ENCODE data around the gene FTO. TPM values are rescaled to one million over a fixed set of nuclear protein-coding genes. Genes with fewer than 3 reads are reported as not detected.

The FTO gene
- total and polyA plus RNA-seq, 2 of the 8 experiments (the other 6 are each of a cell fraction or from before 2014, with no cell fraction given): 34.5 to 59.8 TPM

DNA sequence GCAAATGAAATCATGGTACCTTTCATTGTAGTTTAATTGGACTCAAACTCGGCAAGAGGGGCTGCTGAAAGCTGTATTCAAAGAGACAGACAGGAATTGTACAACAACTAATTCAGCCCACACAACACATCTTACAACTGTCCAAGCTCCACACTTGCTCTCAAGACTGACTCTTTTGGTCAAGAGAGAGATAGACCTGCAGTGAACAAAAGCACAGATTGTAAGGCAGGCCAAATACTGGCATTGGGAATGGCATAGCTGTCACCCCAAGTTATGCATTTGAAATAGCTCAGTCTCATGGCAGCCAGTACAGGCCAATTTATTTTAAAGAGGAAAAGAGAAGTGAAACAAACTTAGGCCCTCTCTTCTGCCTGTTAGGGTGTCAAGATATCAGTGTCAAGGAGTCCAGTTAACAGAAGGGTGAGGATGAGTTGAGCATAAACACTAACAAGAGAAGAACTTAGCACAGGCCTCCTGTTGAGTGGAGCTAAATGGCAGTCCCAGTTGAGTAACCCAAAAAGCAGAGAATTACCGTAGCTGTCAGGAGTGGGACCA lies 366.9 kb downstream of the FTO start:
- no peak overlapping the region for H3K4ac ChIP-seq (replicated peaks; ENCODE audit: insufficient read length, low read depth, low read length)
- CTCF ChIA-PET (ENCODE audit: partially characterized antibody): interaction anchor here (0.7 kb wide), 1 partner anchor 509 kb away, joined by 3 read pairs; no protein-coding TSS in a partner anchor
- no peak overlapping the region for H4K5ac ChIP-seq (ENCODE audit: insufficient read length, low read depth, low read length)
- H2BK120ac ChIP-seq (replicated peaks; ENCODE audit: low read depth, low read length): no peak overlapping the region
- no peaks in the 10 kb centered on the region for H3K36me3 ChIP-seq (ENCODE audit: control insufficient read depth in 2 of 4, insufficient read depth in 4 of 4, low read length in 3 of 4)
- H2BK12ac ChIP-seq (ENCODE audit: low read depth, low read length): no peak overlapping the region
- H3K23me2 ChIP-seq (ENCODE audit: low read depth, low read length): no peaks in the 10 kb centered on the region
- no peak for DNase-seq (ENCODE audit: low read depth in 1 of 2, low spot score in 2 of 2)
- no peak overlapping the region for H3K4me2 ChIP-seq (ENCODE audit: insufficient read depth in 1 of 2, low read depth in 2 of 2, low read length in 2 of 2)
- no peak overlapping the region for H3K14ac ChIP-seq (ENCODE audit: insufficient read length)
- no peaks in the 10 kb centered on the region for H3K79me1 ChIP-seq (ENCODE audit: low read depth, low read length)
- H3K27ac ChIP-seq (ENCODE audit: low read depth, low read length): no peak overlapping the region
- H4K20me1 ChIP-seq (replicated peaks in 1 of 2; ENCODE audit: control insufficient read depth in 1 of 2, insufficient read depth in 2 of 2, low read length in 2 of 2): no peaks in the 10 kb centered on the region
- H3K56ac ChIP-seq (replicated peaks; ENCODE audit: insufficient read length, low read depth, low read length): no peak overlapping the region
- H2BK5ac ChIP-seq (ENCODE audit: low read depth, low read length): no peak overlapping the region
- no peak overlapping the region for H3K9ac ChIP-seq (replicated peaks in 1 of 4; ENCODE audit: extremely low read depth in 1 of 4, low read depth in 3 of 4, low read length in 3 of 4)
- WGBS, 2 experiments (ENCODE audit: extremely low coverage in 1 of 2, insufficient coverage in 1 of 2, insufficient read length in 1 of 2, insufficient replicate concordance in 2 of 2, low coverage in 1 of 2, low lambda C conversion rate in 2 of 2, missing lambda C conversion rate in 1 of 2): 93% methylated on average over 2 of the region's 2 CpGs; no CpG with 5 or more reads in 1 of the 2 experiments
- H2BK15ac ChIP-seq (ENCODE audit: low read length): no peak overlapping the region
- peaks cover 0 to 7% (median 4%) of the 10 kb centered on the region in 4 experiments; a peak in 6 of 7 replicates for H3K4me1 ChIP-seq (replicated peaks in 1 of 4; ENCODE audit: control insufficient read depth in 3 of 4, insufficient read depth in 4 of 4, low read length in 3 of 4)
- H3K9me3 ChIP-seq (ENCODE audit: insufficient read depth in 2 of 2, low read depth in 1 of 2, low read length in 1 of 2): no peaks in the 10 kb centered on the region
- TF ChIP-seq RAD21 (IDR thresholded peaks at IDR 0.05 in 1 of 2, conservative IDR thresholded peaks at IDR 0.05 in 1 of 2; ENCODE audit: low read depth in 2 of 2, low read length in 2 of 2) (no peak), SIX5 (IDR thresholded peaks at IDR 0.05; ENCODE audit: low read depth, low read length) (no peak), RNF2 (IDR thresholded peaks at IDR 0.05; ENCODE audit: borderline replicate concordance, low read depth, low read length, missing control alignments, poor library complexity, severe bottlenecking) (no peak), EP300 (IDR thresholded peaks at IDR 0.05; ENCODE audit: borderline replicate concordance in 1 of 2, low read depth in 2 of 2, low read length in 2 of 2) (no peak), CBX5 (IDR thresholded peaks at IDR 0.05; ENCODE audit: low read depth, low read length) (no peak), BCL11A (IDR thresholded peaks at IDR 0.05; ENCODE audit: low read depth in 2 of 2, low read length in 2 of 2) (no peak), SRF (IDR thresholded peaks at IDR 0.05; ENCODE audit: low read depth, low read length) (no peak), NANOG (IDR thresholded peaks at IDR 0.05; ENCODE audit: insufficient read depth, low read depth, low read length, poor library complexity, severe bottlenecking) (no peak), KDM4A (IDR thresholded peaks at IDR 0.05; ENCODE audit: low read depth, low read length, severe bottlenecking) (no peak)
- H3K4me3 ChIP-seq (ENCODE audit: extremely low read depth in 1 of 4, insufficient read depth in 2 of 4, low read depth in 3 of 4, low read length in 4 of 4): no peak overlapping the region
- no peak overlapping the region for H2AK5ac ChIP-seq (ENCODE audit: low read depth, low read length)
- no peak overlapping the region for H3K18ac ChIP-seq (ENCODE audit: extremely low read depth, low read length)
- no peak overlapping the region for H2BK20ac ChIP-seq (ENCODE audit: low read length)
- H4K8ac ChIP-seq (ENCODE audit: extremely low read depth, insufficient read depth, low read length): no peak overlapping the region
- no peaks in the 10 kb centered on the region for H3K27me3 ChIP-seq (replicated peaks in 1 of 4; ENCODE audit: control insufficient read depth in 3 of 4, extremely low read depth in 1 of 4, insufficient read depth in 3 of 4, low read length in 3 of 4)
- FAIRE-seq: no peak
- H2AFZ ChIP-seq (ENCODE audit: low read length): no peak overlapping the region
- POLR2A ChIA-PET (ENCODE audit: partially characterized antibody): no interaction called here
- no peak overlapping the region for H3K23ac ChIP-seq (ENCODE audit: insufficient read length)
- no peak overlapping the region for H4K91ac ChIP-seq (replicated peaks; ENCODE audit: insufficient read length, low read length)
- H3K79me2 ChIP-seq (ENCODE audit: control insufficient read depth in 1 of 2, insufficient read depth in 2 of 2, low read length in 2 of 2): no peaks in the 10 kb centered on the region

All from H1 (cell line).